GM18502 (cell line): Measurements from ENCODE around the gene CNTROB.

ENCODE experiments used
- ATAC-seq: cut with Tn5 transposase; IDR thresholded peaks from one replicate; pipeline ENCODE4 v1.9.1; 2021; ENCODE audit warnings: mild to moderate bottlenecking; ENCODE audit not compliant: unreplicated experiment, poor library complexity

The CNTROB gene

GRCh38 chr17:7931709-7932482 lies at the start of gene CNTROB, which contains the start of gene TRAPPC1:
Gene CNTROB, plus strand, starts transcription at chr17:7932206. Its CDS starts 874 bp downstream, at chr17:7933080.
Gene TRAPPC1, minus strand, starts transcription at chr17:7931946. Its CDS starts 117 bp downstream, at chr17:7931829.
- ATAC-seq, result peak; percentile 87

GRCh38 chr17:7882629-7883028 lies 49.4 kb upstream of the CNTROB start:
- ATAC-seq, result no peak

- no peak for ATAC-seq
Measured at GRCh38 chr17:7883781-7884386, 48.1 kb upstream of the CNTROB start.

- ATAC-seq, result no peak
Measured at GRCh38 chr17:7884581-7885366, 47.2 kb upstream of the CNTROB start.

- no peak for ATAC-seq
Measured at GRCh38 chr17:7885367-7886226, 46.4 kb upstream of the CNTROB start.

- no peak for ATAC-seq
Measured at GRCh38 chr17:7886227-7887037, 45.6 kb upstream of the CNTROB start.

GRCh38 chr17:7887038-7887481 lies 44.9 kb upstream of the CNTROB start:
- no peak for ATAC-seq

GRCh38 chr17:7887482-7888183 lies 44.4 kb upstream of the CNTROB start:
- peak; percentile 50 for ATAC-seq

- ATAC-seq, result no peak
Measured at GRCh38 chr17:7888184-7888920, 43.7 kb upstream of the CNTROB start, which contains the start of gene CHD3. Gene CHD3, plus strand, starts transcription at chr17:7888789. Its CDS starts 212 bp downstream, at chr17:7889001.

- no peak for ATAC-seq
Measured at GRCh38 chr17:7889166-7889955, 42.6 kb upstream of the CNTROB start.

GRCh38 chr17:7893187-7893880 lies 38.7 kb upstream of the CNTROB start:
- ATAC-seq, result no peak

- no peak for ATAC-seq
Measured at GRCh38 chr17:7894226-7894625, 37.8 kb upstream of the CNTROB start.

GRCh38 chr17:7894866-7895265 lies 37.1 kb upstream of the CNTROB start:
- no peak for ATAC-seq

- ATAC-seq, result no peak
Measured at GRCh38 chr17:7897090-7897489, 34.9 kb upstream of the CNTROB start.

GRCh38 chr17:7897773-7898172 lies 34.2 kb upstream of the CNTROB start:
- ATAC-seq, result no peak
